Smooth muscle cell (in vitro differentiated cells): ENCODE measurements around the gene ZNF791. TPM values are rescaled to one million over a fixed set of nuclear protein-coding genes. Genes with fewer than 3 reads are reported as not detected.
A peak's percentile ranks its signal among the peaks of the same experiment; 100 is the strongest.
"Not testable (repeated sequence)": the region's sequence is repeated elsewhere in the genome, so short reads cannot be mapped to it uniquely, and the experiment has no call there.

Source experiments
- DNase-seq: peaks from one replicate; lab custom pipeline; 2025; ENCODE audit not compliant: unreplicated experiment; lab: John Stamatoyannopoulos, UW
- H2AFZ ChIP-seq: fragments of 200-600 bp; sonication (generic); 2 replicates; pipeline ENCODE4 v1.6.0; 2016; ENCODE audit warnings: antibody characterized with exemption, low read depth, mild to moderate bottlenecking
- H3F3A ChIP-seq: fragments of 200-600 bp; sonication (generic); 2 replicates; pipeline ENCODE4 v1.6.0; 2017; ENCODE audit warnings: antibody characterized with exemption, low read depth
- H3K27ac ChIP-seq: fragments of 200-600 bp; sonication (generic); 2 replicates; pipeline ENCODE4 v1.5.1; 2016; ENCODE audit warnings: low read depth, mild to moderate bottlenecking
- H3K27me3 ChIP-seq: fragments of 200-600 bp; sonication (generic); 2 replicates; pipeline ENCODE4 v1.6.1; 2016; ENCODE audit warnings: low read depth, mild to moderate bottlenecking
- H3K36me3 ChIP-seq: fragments of 200-600 bp; sonication (generic); 2 replicates; pipeline ENCODE4 v1.5.1; 2016; ENCODE audit warnings: low read depth
- H3K4me1 ChIP-seq: fragments of 200-600 bp; sonication (generic); 2 replicates; pipeline ENCODE4 v1.5.1; 2016; ENCODE audit warnings: low read depth
- H3K4me2 ChIP-seq: fragments of 200-600 bp; sonication (generic); 2 replicates; pipeline ENCODE4 v1.6.0; 2016; ENCODE audit warnings: mild to moderate bottlenecking
- H3K4me3 ChIP-seq: fragments of 200-600 bp; sonication (generic); 2 replicates; pipeline ENCODE4 v1.5.1; 2016; ENCODE audit warnings: mild to moderate bottlenecking
- H3K79me2 ChIP-seq: fragments of 200-600 bp; sonication (generic); 2 replicates; pipeline ENCODE4 v1.6.0; 2016; ENCODE audit warnings: low read depth, mild to moderate bottlenecking
- H3K9ac ChIP-seq: fragments of 200-600 bp; sonication (generic); 2 replicates; pipeline ENCODE4 v1.6.0; 2016; ENCODE audit warnings: low read depth
- H3K9me3 ChIP-seq: fragments of 200-600 bp; sonication (generic); replicated peaks from 2 replicates; pipeline ENCODE4 v1.5.1; 2016; ENCODE audit warnings: low read depth
- H4K20me1 ChIP-seq: fragments of 200-600 bp; sonication (generic); 2 replicates; pipeline ENCODE4 v1.6.0; 2016; ENCODE audit warnings: low read depth
- WGBS: methylation state at CpG from one replicate; pipeline ENCODE4 v1.1.7; 2016; ENCODE audit warnings: low lambda C conversion rate; 5-methylcytosine and 5-hydroxymethylcytosine counted together
- polyA plus RNA-seq: library from polyadenylated mRNA; unstranded; fragments of >200 nt; fragmentation: Nextera tagmentation; extraction: Ambion mirVana; gene quantifications from 2 replicates; pipeline ENCODE4 v1.2.1, GENCODE V29; 2016
- total RNA-seq: library from RNA; depleted of rRNA; stranded (reverse); fragments of >200 nt; gene quantifications from 2 replicates; pipeline ENCODE4 v1.2.3, GENCODE V29; 2014
- TF ChIP-seq, protein P1 (sequence below): fragments of 200-600 bp; sonication (generic); IDR thresholded peaks from 2 replicates; pipeline ENCODE4 v1.5.1; 2017; ENCODE audit warnings: borderline replicate concordance, mild to moderate bottlenecking, antibody characterized with exemption; ENCODE audit not compliant: insufficient read depth, poor library complexity, severe bottlenecking

ZNF791 gene
- 17.4 and 25.9 TPM in 2 replicates for total RNA-seq
- 15.3 and 20.6 TPM in 2 replicates for polyA plus RNA-seq

DNA sequence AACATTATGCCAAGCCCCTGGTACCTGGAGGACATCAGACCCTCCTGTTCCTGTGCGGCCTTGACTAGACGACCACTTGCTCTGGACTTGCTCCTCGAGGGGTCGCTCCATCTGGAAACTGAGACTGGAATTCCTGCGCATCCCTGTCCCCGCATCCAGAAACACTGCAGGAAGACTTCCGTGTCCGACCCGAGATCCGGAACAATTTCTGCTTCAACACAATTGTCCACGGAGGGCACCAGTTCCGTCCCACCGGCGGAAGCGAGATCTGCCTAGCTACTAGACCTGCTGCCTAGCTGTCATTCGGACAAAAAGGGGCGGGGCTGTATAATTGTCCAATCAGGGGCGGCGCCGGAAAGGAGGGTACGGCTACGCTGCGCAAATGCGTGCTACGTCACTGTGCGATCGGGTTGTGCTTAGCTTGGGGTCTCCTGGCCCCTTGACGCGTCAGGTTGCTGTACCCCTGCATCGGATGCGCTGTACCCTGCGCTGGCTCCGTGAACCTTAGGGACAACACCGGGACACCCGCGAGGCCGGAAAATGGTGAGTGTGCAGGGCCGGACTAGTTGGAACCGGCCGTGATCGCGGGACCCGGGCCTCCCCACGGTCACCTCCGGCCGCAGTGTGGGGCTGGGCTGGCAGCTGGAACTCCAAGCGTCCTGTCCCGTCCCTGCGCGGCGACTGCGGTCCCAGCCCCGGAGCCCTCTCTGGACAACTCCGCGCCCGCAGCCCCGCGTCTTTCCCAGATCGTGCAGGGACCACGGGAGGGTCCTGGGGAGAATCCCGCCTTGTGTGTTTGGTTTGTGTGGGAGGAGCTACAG is at the start of gene ZNF791, which contains the start of gene ZNF490:
Gene ZNF791, plus strand, starts transcription at position 381 of the 821 bp plus-strand sequence. Its CDS starts 160 bp downstream, at position 541.
Gene ZNF490, minus strand, starts transcription at position 274 of the 821 bp plus-strand sequence. Its CDS starts 133 bp downstream, at position 141.
- Histone ChIP-seq H3K4me1 (peaks cover 11% of the 10 kb centered on the region), H3K4me2 (peak within 1 kb of the TSS; percentile 98), H3K27ac (peak within 1 kb of the TSS; percentile 96), H4K20me1 (peaks cover 23% of the 10 kb centered on the region), H2AFZ (peak within 1 kb of the TSS; percentile 80), H3K4me3 (peak within 1 kb of the TSS; percentile 92), H3K27me3 (no peaks in the 10 kb centered on the region), H3K36me3 (no peaks in the 10 kb centered on the region), H3F3A (no peaks in the 10 kb centered on the region), H3K79me2 (peaks cover 62% of the 10 kb centered on the region), H3K9ac (peak within 1 kb of the TSS; percentile 97), H3K9me3 (no peaks in the 10 kb centered on the region)
- WGBS: under 1% methylated on average over 54 of the region's 61 CpGs
- peak; percentile 81 for DNase-seq
- TF ChIP-seq, protein P1, sequence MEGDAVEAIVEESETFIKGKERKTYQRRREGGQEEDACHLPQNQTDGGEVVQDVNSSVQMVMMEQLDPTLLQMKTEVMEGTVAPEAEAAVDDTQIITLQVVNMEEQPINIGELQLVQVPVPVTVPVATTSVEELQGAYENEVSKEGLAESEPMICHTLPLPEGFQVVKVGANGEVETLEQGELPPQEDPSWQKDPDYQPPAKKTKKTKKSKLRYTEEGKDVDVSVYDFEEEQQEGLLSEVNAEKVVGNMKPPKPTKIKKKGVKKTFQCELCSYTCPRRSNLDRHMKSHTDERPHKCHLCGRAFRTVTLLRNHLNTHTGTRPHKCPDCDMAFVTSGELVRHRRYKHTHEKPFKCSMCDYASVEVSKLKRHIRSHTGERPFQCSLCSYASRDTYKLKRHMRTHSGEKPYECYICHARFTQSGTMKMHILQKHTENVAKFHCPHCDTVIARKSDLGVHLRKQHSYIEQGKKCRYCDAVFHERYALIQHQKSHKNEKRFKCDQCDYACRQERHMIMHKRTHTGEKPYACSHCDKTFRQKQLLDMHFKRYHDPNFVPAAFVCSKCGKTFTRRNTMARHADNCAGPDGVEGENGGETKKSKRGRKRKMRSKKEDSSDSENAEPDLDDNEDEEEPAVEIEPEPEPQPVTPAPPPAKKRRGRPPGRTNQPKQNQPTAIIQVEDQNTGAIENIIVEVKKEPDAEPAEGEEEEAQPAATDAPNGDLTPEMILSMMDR: no peak

DNA sequence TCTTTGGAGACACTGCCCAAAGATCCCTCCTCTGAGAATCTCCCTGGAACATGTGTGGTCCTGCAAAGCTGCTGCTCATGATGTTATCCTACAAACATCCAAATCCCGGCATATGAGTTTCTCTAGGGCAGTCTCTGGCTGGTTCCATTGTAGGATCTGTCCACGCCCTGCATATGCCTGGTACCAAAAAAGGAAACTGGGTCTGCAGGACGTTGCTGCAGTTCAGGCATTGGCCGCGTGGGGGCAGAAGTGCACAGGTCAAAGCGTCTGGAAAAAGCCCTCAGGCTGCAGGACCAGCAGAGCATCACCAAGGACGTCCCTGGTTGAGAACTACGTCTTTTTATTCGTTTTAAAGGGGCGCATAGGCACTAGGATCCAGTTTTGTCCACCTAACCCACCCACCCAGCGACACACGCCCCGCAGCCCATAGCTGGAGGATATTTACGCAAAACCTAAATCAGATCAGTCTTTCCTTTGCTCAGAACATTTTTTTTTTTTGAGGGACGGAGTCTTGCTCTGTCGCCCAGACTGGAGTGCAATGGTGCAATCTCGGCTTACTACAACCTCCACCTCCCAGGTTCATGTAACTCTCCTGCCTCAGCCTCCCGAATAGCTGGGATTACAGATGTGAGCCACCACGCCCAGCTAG is 46.6 kb upstream of the ZNF791 start:
- Histone ChIP-seq H3K4me1 (no peaks in the 10 kb centered on the region), H3K4me2 (peak overlapping the region; percentile 57), H3K9me3 (no peaks in the 10 kb centered on the region), H3K27ac (no peak overlapping the region), H2AFZ (no peak overlapping the region), H3K4me3 (no peak overlapping the region), H3K9ac (no peak overlapping the region), H3K27me3 (no peaks in the 10 kb centered on the region), H3K36me3 (no peaks in the 10 kb centered on the region), H3K79me2 (no peaks in the 10 kb centered on the region), H4K20me1 (no peaks in the 10 kb centered on the region), H3F3A (peaks cover 3% of the 10 kb centered on the region)
- TF ChIP-seq, protein P1: peak; percentile 96
- peak; percentile 85 for DNase-seq
- 28% methylated on average over 19 of the region's 19 CpGs for WGBS

DNA sequence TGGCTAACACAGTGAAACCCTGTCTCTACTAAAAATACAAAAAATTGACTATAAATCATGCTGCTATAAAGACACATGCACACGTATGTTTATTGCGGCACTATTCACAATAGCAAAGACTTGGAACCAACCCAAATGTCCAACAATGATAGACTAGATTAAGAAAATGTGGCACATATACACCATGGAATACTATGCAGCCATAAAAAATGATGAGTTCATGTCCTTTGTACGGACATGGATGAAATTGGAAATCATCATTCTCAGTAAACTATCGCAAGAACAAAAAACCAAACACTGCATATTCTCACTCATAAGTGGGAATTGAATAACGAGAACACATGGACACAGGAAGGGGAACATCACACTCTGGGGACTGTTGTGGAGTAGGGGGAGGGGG is 44.3 kb upstream of the ZNF791 start:
- not testable (repeated sequence) for H3K27me3 ChIP-seq, H3K27ac ChIP-seq, H3K36me3 ChIP-seq, DNase-seq, H2AFZ ChIP-seq, H3K4me3 ChIP-seq, H3K9ac ChIP-seq, H3K4me1 ChIP-seq, H3F3A ChIP-seq, H4K20me1 ChIP-seq, H3K4me2 ChIP-seq, H3K79me2 ChIP-seq, H3K9me3 ChIP-seq
- WGBS: 96% methylated on average over 5 of the region's 5 CpGs

DNA sequence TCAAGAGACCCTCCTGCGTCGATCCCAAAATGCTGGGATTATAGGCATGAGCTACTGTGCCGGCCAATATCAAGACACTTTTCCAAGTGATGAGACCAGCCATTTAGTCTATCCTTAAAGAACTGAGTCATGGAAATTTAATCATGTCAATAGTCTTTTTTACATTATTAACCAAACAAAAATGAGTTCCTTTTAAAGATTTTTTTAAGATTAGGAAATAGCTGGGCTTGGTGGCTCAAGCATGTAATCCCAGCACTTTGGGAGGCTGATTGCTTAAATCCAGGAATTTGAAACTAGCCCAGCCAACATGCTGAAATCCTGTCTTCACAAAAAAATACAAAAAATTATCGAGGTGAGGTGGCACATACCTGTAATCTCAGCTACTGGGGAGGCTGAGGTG is 42.8 kb upstream of the ZNF791 start:
- Histone ChIP-seq H3K9ac (no peak overlapping the region), H3K79me2 (no peaks in the 10 kb centered on the region), H3K4me3 (no peak overlapping the region), H3K27ac (no peak overlapping the region), H3K4me1 (no peaks in the 10 kb centered on the region), H3K4me2 (no peak overlapping the region), H2AFZ (no peak overlapping the region), H3K36me3 (no peaks in the 10 kb centered on the region), H3F3A (peaks cover 3% of the 10 kb centered on the region), H4K20me1 (no peaks in the 10 kb centered on the region), H3K9me3 (no peaks in the 10 kb centered on the region), H3K27me3 (no peaks in the 10 kb centered on the region)
- TF ChIP-seq, protein P1: no peak
- WGBS: 90% methylated on average over 4 of the region's 4 CpGs
- DNase-seq: no peak
